Measurements from ENCODE around the gene TSTD1.
A peak's percentile ranks its signal among the peaks of the same experiment; 100 is the strongest.
"Not testable (repeated sequence)": the region's sequence is repeated elsewhere in the genome, so short reads cannot be mapped to it uniquely, and the experiment has no call there.

Gene TSTD1

DNA sequence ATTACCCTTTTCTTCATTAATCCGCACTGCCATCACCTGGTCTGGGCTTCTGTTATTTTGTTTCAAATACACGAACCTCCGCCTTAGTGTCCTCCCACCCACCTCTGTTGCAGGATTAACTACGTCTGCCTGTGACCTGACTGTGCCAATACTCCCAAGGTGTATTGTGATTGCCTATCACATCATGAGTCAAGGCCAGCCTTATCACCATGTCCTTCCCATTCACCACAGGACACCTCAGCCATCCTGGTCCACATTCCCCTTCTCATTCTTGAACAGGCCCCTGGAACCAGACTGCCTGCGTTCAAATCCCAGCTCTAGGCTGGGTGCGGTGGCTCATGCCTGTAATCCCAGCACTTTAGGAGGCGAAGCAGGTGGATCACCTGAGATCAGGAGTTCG lies 32.2 kb downstream of the TSTD1 start:
- no peak for DNase-seq

DNA sequence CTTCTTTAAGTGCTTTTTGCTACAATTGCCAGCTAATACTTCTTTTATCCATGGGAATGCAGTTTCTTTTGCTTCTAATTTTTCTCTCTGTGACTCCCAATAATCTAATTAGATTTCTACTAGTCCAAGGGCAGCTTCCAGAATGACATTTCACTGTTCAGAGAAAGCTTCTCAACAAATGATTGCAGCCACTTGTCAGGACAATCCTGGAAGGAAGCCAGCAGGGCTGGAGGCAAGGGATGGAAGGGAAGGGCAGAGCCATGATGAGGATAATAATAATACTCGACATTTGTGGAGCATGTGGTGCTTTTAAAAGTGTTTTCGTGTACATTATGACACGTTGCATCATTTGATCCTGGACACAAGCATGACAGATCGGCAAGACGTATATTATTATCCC lies 37.2 kb downstream of the TSTD1 start:
- no peak for DNase-seq

DNA sequence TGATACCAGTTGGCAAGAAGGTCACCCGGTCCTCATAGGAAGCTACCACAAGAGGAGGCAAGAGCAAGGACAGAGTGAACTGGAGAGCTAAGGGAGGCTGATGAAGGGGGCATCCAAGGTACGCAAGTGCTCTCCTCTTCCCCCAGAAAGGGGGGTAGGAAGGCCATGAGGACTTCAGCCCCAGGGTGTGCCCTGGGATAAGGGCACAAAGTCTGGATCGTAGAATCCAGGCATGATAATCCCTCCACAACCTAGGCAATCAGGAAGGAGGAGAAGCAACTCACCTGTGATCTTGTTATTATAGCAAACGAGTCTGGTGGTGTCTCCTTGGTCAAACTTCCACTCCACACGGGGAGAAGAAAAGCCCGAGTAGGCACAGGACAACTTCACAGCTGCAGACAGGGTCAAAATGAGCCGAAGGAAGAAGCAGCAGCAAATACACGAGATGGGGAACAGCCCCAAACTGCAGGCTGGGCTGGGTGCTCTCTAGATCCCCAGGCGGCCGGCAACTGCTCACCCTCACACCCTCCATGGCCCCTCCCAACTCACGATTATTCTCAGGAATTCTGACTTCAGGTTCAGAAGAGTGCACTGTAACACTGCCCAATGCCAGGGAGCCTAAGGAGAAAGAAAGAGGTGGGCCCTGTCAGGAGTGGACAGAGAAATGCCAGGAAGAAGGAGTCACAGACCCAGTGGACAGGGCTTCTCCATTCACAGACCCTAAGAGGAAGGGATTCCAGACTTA lies 37.9 kb downstream of the TSTD1 start:
- DNase-seq = no peak

DNA sequence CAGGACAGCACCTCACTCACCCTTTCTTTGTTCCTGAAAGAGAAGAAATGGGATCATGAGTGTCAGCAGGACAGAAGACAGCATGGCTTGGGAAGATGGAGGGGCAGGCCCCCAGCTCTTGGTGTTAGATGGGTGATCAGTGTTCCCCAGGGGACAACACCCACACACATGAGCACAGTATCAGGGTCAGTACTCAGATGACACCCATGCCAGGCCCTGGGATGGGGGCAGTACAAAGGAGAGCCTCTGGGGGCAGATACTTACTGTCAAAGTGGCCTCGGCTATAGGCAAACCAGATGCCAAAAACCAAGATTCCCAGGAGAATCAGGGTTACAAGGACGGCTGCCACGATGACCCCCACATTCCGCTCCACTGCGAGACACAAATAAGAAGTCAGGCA lies 39.4 kb downstream of the TSTD1 start:
- DNase-seq = no peak

DNA sequence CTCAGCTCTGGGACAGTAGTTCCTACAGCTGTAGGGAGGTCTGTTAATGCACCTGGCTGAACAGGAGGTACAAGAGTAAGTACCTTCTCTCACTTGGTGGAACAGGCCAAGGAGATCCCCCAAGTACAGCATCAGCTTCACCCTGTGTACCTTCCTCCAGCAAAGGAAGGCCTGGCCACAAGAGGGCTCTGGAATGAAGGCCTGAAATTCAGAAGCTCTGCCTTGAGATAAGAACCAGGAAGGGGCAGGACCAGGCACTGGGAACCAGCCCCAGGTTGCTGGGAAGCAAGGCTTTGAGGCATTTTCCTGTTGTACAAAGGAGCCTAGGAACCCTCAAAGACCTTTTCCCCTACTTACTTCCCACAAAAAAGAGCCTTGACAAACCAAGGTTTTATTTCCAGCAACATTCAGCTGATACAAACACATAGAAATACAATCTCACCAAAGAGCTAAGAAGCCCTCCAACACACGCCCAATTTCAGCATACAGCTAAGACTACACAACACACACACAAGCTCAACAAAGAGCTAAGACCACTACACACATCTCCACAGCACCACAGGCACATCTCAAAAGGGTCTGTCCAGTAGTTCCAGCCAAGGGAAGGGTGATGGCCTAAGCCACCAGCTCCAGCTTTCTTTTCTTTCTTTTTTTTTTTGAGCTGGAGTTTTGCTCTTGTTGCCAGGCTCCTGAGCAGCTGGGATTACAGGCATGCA lies 41.3 kb downstream of the TSTD1 start:
- peak; percentile 60 for DNase-seq

DNA sequence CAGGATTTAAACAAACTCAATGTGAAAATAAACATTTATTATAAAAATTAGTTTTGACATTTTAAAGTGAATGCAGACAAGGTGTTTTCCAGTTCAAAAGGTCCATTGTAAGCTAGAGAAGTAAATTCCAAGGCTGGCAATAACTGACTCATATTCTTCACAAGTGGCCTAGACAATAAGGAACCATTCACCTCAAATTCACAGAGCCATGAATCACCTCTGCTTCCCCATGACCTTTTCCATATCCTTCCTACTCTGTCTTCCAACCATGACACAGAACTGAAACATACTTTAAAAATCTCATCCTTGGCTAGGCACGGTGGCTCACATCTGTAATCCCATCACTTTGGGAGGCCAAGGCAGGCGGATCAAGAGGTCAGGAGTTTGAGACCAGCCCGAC lies 42.6 kb downstream of the TSTD1 start:
- no peak for DNase-seq

DNA sequence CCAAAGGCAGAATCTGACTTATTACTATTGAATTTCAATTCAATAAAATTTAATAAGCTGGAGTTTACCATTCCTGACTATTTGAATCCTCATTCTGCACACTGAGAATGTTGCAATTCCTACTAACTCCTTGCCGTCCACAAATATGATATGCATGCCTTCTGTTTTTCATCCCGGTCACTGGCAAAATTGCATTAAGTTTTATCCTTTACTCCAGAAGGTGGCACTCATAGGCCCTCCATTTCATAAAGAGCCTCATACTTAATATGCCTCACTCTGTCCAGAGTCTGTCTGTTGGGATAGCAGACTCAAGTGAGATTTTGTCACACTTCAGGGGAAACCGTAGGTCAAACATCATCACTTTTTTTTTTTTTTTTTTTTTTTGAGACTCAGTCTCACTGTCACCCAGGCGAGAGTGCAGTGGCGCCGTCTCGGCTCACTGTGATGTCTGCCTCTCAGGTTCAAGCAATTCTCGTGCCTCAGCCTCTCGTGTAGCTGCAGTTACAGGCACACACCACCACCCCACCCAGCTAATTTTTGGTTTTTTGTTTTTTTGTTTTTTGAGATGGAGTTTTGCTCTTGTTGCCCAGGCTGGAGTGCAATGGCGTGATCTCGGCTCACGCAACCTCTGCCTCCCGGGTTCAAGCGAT lies 45.1 kb downstream of the TSTD1 start:
- DNase-seq = peak; percentile 30

DNA sequence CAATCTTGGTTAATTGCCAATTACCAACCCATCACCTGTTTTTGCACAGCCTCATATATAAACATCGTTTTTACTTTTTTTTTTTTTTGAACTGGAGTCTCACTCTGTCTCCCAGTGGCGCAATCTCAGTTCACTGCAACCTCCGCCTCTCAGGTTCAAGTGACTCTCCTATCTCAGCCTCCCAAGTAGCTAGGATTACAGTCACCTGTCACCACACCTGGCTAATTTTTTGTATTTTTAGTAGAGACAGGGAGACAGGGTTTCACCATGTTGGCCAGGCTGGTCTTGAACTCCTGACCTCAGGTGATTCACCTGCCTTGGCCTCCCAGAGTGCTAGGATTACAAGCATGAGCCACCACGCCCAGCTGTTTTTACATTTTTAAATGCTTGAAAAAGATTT lies 46.7 kb downstream of the TSTD1 start:
- not testable (repeated sequence) for DNase-seq
